H1 (cell line): ENCODE results near the gene TDP2.

ENCODE experiments used
- BCL11A ChIP-seq, 2 experiments: IDR thresholded peaks; one replicate each; pipeline ENCODE4 v1.6.1; 2011; ENCODE audit warnings: low read depth in 2 of 2, low read length in 2 of 2, mild to moderate bottlenecking in 2 of 2
- EP300 ChIP-seq, 2 experiments: IDR thresholded peaks; 1 replicate in 1 of 2; 2 replicates in 1 of 2; pipeline ENCODE4 v1.6.1; 2011 to 2012; ENCODE audit warnings: low read depth in 2 of 2, low read length in 2 of 2, mild to moderate bottlenecking in 2 of 2, borderline replicate concordance in 1 of 2, inconsistent platforms in 1 of 2, moderate library complexity in 1 of 2
- EZH2 ChIP-seq: fragments of 200-600 bp; sonication (generic); IDR thresholded peaks from 2 replicates; pipeline ENCODE4 v1.7.1; 2012; ENCODE audit warnings: low read depth, mild to moderate bottlenecking, moderate library complexity, low read length, inconsistent platforms; ENCODE audit not compliant: severe bottlenecking
- GABPA ChIP-seq: IDR thresholded peaks from 2 replicates; pipeline ENCODE4 v1.6.1; 2011; ENCODE audit warnings: mild to moderate bottlenecking, low read length, moderate library complexity, borderline replicate concordance; ENCODE audit not compliant: insufficient read depth
- POLR2A ChIP-seq, 2 experiments: IDR thresholded peaks; 1 replicate in 1 of 2; 2 replicates in 1 of 2; pipeline ENCODE4 v1.6.1; 2011; ENCODE audit warnings: low read depth in 2 of 2, low read length in 2 of 2, mild to moderate bottlenecking in 2 of 2; ENCODE audit errors: control extremely low read depth in 1 of 2
- RAD21 ChIP-seq, 2 experiments: IDR thresholded peaks in 1 of 2; conservative IDR thresholded peaks in 1 of 2; 2 replicates each; pipeline ENCODE4 v1.6.1; 2011; ENCODE audit warnings: low read depth in 2 of 2, low read length in 2 of 2, improper control_type of control experiment in 1 of 2, inconsistent platforms in 1 of 2, mild to moderate bottlenecking in 1 of 2, moderate library complexity in 1 of 2
- TAF1 ChIP-seq: IDR thresholded peaks from 2 replicates; pipeline ENCODE4 v1.6.1; 2011; ENCODE audit warnings: mild to moderate bottlenecking, low read depth, low read length
- YY1 ChIP-seq: IDR thresholded peaks from 2 replicates; pipeline ENCODE4 v1.6.1; 2011; ENCODE audit warnings: low read depth, mild to moderate bottlenecking, low read length
- TF ChIP-seq, protein P1 (sequence below), 3 experiments: IDR thresholded peaks; 1 replicate in 2 of 3; 2 replicates in 1 of 3; pipeline versions ENCODE4 v1.5.1 to v1.6.1; 2011; ENCODE audit warnings: low read length in 3 of 3, mild to moderate bottlenecking in 3 of 3, inconsistent platforms in 2 of 3, low read depth in 1 of 3, moderate library complexity in 1 of 3; ENCODE audit not compliant: insufficient read depth in 1 of 3; ENCODE audit errors: control extremely low read depth in 1 of 3

GRCh38 chr6:24648276-24648675 is 18.4 kb downstream of the TDP2 start:
- TF ChIP-seq, protein P1, sequence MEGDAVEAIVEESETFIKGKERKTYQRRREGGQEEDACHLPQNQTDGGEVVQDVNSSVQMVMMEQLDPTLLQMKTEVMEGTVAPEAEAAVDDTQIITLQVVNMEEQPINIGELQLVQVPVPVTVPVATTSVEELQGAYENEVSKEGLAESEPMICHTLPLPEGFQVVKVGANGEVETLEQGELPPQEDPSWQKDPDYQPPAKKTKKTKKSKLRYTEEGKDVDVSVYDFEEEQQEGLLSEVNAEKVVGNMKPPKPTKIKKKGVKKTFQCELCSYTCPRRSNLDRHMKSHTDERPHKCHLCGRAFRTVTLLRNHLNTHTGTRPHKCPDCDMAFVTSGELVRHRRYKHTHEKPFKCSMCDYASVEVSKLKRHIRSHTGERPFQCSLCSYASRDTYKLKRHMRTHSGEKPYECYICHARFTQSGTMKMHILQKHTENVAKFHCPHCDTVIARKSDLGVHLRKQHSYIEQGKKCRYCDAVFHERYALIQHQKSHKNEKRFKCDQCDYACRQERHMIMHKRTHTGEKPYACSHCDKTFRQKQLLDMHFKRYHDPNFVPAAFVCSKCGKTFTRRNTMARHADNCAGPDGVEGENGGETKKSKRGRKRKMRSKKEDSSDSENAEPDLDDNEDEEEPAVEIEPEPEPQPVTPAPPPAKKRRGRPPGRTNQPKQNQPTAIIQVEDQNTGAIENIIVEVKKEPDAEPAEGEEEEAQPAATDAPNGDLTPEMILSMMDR (IDR thresholded peaks at IDR 0.05; ENCODE audit: control extremely low read depth in 1 of 3, insufficient read depth in 1 of 3, low read depth in 1 of 3, low read length in 3 of 3) = no peak
- TF ChIP-seq YY1 (no peak), POLR2A (IDR thresholded peaks at IDR 0.05; ENCODE audit: control extremely low read depth in 1 of 2, low read depth in 2 of 2, low read length in 2 of 2) (no peak), BCL11A (IDR thresholded peaks at IDR 0.05; ENCODE audit: low read depth in 2 of 2, low read length in 2 of 2) (no peak), EZH2 (no peak), RAD21 (IDR thresholded peaks at IDR 0.05 in 1 of 2, conservative IDR thresholded peaks at IDR 0.05 in 1 of 2; ENCODE audit: low read depth in 2 of 2, low read length in 2 of 2) (no peak), TAF1 (no peak), GABPA (no peak), EP300 (IDR thresholded peaks at IDR 0.05; ENCODE audit: borderline replicate concordance in 1 of 2, low read depth in 2 of 2, low read length in 2 of 2) (no peak)
